Effector memory CD8-positive, alpha-beta T cell (primary cell): ENCODE results near the gene UCP3.

Source experiments
- ATAC-seq: fragments of 150-1000 bp; cut with Tn5 transposase; replicated peaks from 2 replicates; pipeline ENCODE4 v1.10.0; 2021; ENCODE audit warnings: mild to moderate bottlenecking, moderate library complexity
- DNase-seq, 3 experiments: peaks; one replicate each; pipeline ENCODE4 v3.0.0; 2021
- H3K27ac Mint-ChIP-seq, 2 donors: one replicate each; pipeline ENCODE4 v1.8.0; 2022; ENCODE audit warnings: mild to moderate bottlenecking in 2 of 2, mixed read lengths in 2 of 2, moderate library complexity in 2 of 2
- H3K27me3 Mint-ChIP-seq, 2 donors: one replicate each; pipeline ENCODE4 v1.8.0; 2022; ENCODE audit warnings: mixed read lengths in 2 of 2
- H3K36me3 Mint-ChIP-seq: one replicate; pipeline ENCODE4 v1.8.0; 2022; ENCODE audit warnings: mild to moderate bottlenecking, moderate library complexity, mixed read lengths; ENCODE audit not compliant: insufficient read depth
- H3K4me1 Mint-ChIP-seq, 2 donors: one replicate each; pipeline ENCODE4 v1.8.0; 2022; ENCODE audit warnings: low read depth in 2 of 2, mixed read lengths in 2 of 2
- H3K4me3 Mint-ChIP-seq, 2 donors: one replicate each; pipeline ENCODE4 v1.8.0; 2022; ENCODE audit warnings: mild to moderate bottlenecking in 2 of 2, mixed read lengths in 2 of 2, moderate library complexity in 2 of 2
- H3K9me3 Mint-ChIP-seq, 2 donors: one replicate each; pipeline ENCODE4 v1.8.0; 2022; ENCODE audit warnings: mixed read lengths in 2 of 2

Gene UCP3

GRCh38 chr11:73972620-73973449 lies 36.0 kb downstream of the UCP3 start:
- Mint-ChIP-seq H3K4me3 (peak overlapping the region; percentile 56 to 92), H3K4me1 (peaks cover 84 to 86% of the 10 kb centered on the region in 2 donors), H3K27me3 (no peaks in the 10 kb centered on the region), H3K9me3 (no peaks in the 10 kb centered on the region), H3K36me3 (peaks cover 99% of the 10 kb centered on the region), H3K27ac (peak overlapping the region; percentile 94 to 98)
- DNase-seq, result no peak
- no peak for ATAC-seq

DNA sequence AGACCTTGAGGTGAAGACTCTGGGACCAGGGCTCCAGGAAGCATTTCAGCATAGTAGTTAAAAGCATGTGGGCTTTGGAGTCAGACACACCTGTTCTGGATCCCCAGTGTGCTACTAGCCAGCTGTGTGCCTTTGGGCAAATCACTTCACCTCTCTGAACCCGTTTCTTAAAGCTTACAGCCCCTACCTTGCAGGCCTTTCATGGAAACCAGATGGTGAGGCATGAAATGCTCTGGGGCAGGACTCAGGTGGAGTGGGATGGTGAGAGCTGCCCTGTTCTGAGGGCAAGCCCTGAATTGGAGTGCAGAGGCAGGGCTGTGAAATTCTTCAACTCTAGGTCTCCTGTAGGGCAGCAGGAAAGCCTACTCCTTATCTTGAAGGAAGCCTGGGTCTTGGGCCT lies 36.7 kb downstream of the UCP3 start:
- peaks cover 79 to 81% of the 10 kb centered on the region in 2 donors for H3K4me1 Mint-ChIP-seq
- H3K36me3 Mint-ChIP-seq, result peaks cover 96% of the 10 kb centered on the region
- H3K27ac Mint-ChIP-seq, result peak overlapping the region; percentile 94 to 98
- DNase-seq, result no peak
- no peaks in the 10 kb centered on the region for H3K9me3 Mint-ChIP-seq
- no peaks in the 10 kb centered on the region for H3K27me3 Mint-ChIP-seq
- ATAC-seq, result no peak
- peak overlapping the region; percentile 12 to 92 for H3K4me3 Mint-ChIP-seq

DNA sequence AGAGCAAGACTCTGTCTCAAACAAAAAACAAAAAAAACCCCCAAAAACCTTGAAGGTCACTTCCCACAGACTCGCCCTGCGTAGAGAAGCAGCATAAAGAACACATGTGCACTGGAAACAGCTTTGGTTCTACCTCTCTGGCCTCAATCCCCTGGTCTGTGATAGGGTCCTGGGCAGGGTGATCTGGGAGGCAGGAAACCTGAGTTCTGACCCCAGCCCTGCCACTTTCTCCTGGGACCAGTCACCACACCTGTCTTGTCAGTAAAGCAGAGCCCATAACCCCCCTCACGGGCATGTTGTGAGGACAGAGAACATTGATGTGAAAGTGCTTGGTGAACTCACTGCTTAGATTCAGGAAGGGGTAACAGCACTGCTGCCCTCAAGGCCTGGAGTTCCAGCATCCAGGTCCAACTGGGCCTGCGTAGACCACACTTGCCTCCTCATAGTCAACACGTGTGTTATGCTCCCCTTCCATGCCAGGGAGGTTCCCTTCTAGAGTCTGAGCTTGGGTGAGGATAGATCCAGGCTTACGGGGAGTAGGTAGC lies 37.6 kb downstream of the UCP3 start:
- Mint-ChIP-seq H3K27ac (peak overlapping the region; percentile 94 to 98), H3K9me3 (no peaks in the 10 kb centered on the region), H3K4me1 (peaks cover 70 to 74% of the 10 kb centered on the region in 2 donors), H3K4me3 (peak overlapping the region; percentile 8 to 92), H3K27me3 (no peaks in the 10 kb centered on the region), H3K36me3 (peaks cover 86% of the 10 kb centered on the region)
- DNase-seq, result no peak
- no peak for ATAC-seq

- ATAC-seq (peak; percentile 61), DNase-seq (peak; percentile 55 to 61 (median 56))
- Mint-ChIP-seq H3K9me3 (no peaks in the 10 kb centered on the region), H3K27me3 (no peaks in the 10 kb centered on the region), H3K4me1 (peaks cover 63 to 65% of the 10 kb centered on the region in 2 donors), H3K4me3 (peak overlapping the region; percentile 47 to 92), H3K27ac (peak overlapping the region; percentile 94 to 98), H3K36me3 (peaks cover 76% of the 10 kb centered on the region)
These were observed 38.7 kb downstream of the UCP3 start for GRCh38 chr11:73969991-73970800.

DNA sequence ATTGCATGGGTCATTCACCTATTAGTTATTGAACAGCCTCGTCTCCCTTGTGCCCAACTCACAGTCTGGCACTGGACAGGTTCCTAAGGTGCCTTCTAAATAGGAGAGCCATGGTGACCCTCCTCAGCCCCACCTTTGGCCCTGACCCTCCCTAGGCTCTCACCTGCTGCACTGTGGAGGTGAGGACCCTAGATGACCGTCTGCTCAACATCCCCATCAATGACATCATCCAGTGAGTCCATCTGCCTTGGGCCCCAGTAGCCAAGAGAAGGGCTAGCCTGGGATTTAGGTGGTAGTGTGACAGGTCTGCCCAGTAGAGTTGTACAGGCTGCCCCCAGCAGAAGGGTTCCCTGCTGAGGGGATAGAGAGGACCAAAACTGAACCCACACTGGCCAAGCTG lies 39.8 kb downstream of the UCP3 start:
- H3K27me3 Mint-ChIP-seq, result no peaks in the 10 kb centered on the region
- no peaks in the 10 kb centered on the region for H3K9me3 Mint-ChIP-seq
- H3K4me1 Mint-ChIP-seq, result peaks cover 57 to 65% of the 10 kb centered on the region in 2 donors
- peaks cover 65% of the 10 kb centered on the region for H3K36me3 Mint-ChIP-seq
- DNase-seq (no peak), ATAC-seq (no peak)
- peak overlapping the region; percentile 94 to 98 for H3K27ac Mint-ChIP-seq
- H3K4me3 Mint-ChIP-seq, result peak overlapping the region; percentile 47 to 92

DNA sequence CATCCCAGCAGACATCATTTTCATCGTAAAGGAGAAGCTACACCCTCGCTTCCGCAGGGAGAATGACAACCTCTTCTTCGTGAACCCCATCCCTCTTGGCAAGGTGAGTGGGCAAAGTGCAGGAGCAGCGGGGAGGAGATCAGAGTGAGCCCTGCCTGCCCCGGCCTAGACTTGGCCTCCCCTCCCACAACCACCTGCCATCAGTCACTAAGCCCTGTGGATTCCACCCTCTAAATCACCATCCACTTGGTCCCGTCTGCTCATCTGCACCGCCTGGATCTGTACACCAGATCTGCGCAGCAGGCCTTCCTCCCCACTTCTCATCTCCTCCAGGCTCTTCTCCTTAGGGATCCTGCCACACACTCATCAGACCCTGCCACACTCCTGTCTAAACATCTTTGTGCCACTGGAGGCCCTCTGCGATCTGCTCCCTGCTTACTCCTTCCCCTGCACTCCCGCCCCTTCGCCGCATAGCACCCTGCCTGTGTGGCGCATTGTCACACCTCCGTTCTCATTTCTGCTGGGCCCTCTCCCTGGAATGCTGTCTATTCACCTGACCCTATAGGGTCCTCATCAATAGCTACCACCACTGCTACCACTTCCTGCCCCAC lies 40.4 kb downstream of the UCP3 start:
- H3K4me1 Mint-ChIP-seq, result peaks cover 55 to 63% of the 10 kb centered on the region in 2 donors
- H3K27me3 Mint-ChIP-seq, result no peaks in the 10 kb centered on the region
- H3K9me3 Mint-ChIP-seq, result no peaks in the 10 kb centered on the region
- peak overlapping the region; percentile 47 to 92 for H3K4me3 Mint-ChIP-seq
- no peak for DNase-seq
- no peak for ATAC-seq
- peaks cover 58% of the 10 kb centered on the region for H3K36me3 Mint-ChIP-seq
- peak overlapping the region; percentile 94 to 98 for H3K27ac Mint-ChIP-seq

- Mint-ChIP-seq H3K27ac (peak overlapping the region; percentile 26 to 54), H3K27me3 (no peaks in the 10 kb centered on the region), H3K36me3 (peaks cover 32% of the 10 kb centered on the region), H3K4me3 (no peak overlapping the region), H3K9me3 (no peaks in the 10 kb centered on the region), H3K4me1 (peaks cover 32 to 40% of the 10 kb centered on the region in 2 donors)
- no peak for DNase-seq
- no peak for ATAC-seq
These were observed 43.1 kb downstream of the UCP3 start for GRCh38 chr11:73965764-73966121.

GRCh38 chr11:73965076-73965763 lies 43.7 kb downstream of the UCP3 start:
- Mint-ChIP-seq H3K4me1 (peaks cover 29 to 38% of the 10 kb centered on the region in 2 donors), H3K27ac (peak overlapping the region; percentile 26 to 67), H3K4me3 (peak overlapping the region in 1 of 2 donors; percentile 67), H3K27me3 (no peaks in the 10 kb centered on the region), H3K9me3 (no peaks in the 10 kb centered on the region), H3K36me3 (peaks cover 27% of the 10 kb centered on the region)
- DNase-seq, result no peak
- ATAC-seq, result no peak

DNA sequence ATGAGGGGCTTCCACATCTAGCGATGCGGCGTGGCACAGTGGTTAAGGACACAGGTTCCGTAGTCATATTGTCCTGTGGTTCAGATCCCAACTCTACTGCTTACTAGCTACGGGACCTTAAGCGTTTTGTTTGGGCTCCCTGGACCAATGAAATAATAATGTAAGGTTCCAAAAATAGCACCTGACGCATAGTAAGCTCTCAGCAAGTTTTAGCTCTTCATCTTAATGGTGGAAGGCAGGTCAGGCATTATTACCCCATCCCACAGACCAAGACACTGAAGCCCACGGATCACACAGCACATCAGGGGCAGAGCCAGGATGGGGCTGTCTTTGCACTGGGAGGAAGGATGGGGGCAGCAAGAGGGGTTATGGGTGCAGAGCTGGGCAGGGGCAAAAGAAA lies 45.0 kb downstream of the UCP3 start:
- Mint-ChIP-seq H3K27ac (peak overlapping the region; percentile 67 to 87), H3K27me3 (peaks cover 0 to under 1% of the 10 kb centered on the region in 2 donors), H3K9me3 (no peaks in the 10 kb centered on the region), H3K36me3 (peaks cover 14% of the 10 kb centered on the region), H3K4me3 (peak overlapping the region in 1 of 2 donors; percentile 67), H3K4me1 (peaks cover 16 to 24% of the 10 kb centered on the region in 2 donors)
- no peak for DNase-seq
- ATAC-seq, result no peak

DNA sequence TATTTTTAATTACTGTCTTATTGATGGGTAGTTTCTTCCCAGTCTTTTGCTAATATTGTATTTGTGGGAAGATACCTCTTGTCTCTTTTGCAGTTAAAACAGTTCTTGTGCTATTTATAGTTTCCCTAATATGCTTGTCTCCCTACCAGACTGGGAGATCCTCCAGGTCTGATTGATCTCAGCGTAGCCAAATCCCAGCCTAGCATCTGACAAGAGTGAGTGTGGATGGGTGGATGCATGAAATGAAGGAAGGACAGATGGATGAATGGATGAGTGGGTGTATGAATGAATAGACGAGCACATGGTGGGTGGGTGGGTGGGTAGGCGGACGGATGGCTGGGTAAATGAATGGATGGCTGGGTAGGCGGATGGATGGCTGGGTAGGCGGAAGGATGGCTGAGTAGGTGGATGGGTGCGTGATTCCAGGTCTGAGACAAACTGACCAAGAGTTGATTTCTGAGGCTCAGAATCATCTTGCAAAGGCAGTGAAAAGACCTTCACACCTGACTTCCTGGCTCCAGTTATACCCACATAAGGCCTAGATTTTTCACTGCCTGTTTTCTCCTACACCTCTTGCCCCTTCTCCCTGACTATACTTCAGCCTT lies 46.7 kb downstream of the UCP3 start:
- H3K36me3 Mint-ChIP-seq, result no peaks in the 10 kb centered on the region

GRCh38 chr11:73961321-73961720 lies 47.6 kb downstream of the UCP3 start:
- Mint-ChIP-seq H3K9me3 (no peaks in the 10 kb centered on the region), H3K4me1 (peaks cover 13 to 16% of the 10 kb centered on the region in 2 donors), H3K27me3 (peaks cover 14 to 26% of the 10 kb centered on the region in 2 donors), H3K36me3 (no peaks in the 10 kb centered on the region), H3K27ac (no peak overlapping the region), H3K4me3 (no peak overlapping the region)
- DNase-seq (no peak), ATAC-seq (no peak)

More for the DNA sequence above, 46.7 kb downstream of the UCP3 start:
- ATAC-seq, result no peak
- Mint-ChIP-seq H3K27me3 (peaks cover 7 to 17% of the 10 kb centered on the region in 2 donors), H3K4me1 (peaks cover 13 to 16% of the 10 kb centered on the region in 2 donors), H3K9me3 (no peaks in the 10 kb centered on the region), H3K4me3 (no peak overlapping the region), H3K27ac (no peak overlapping the region)
- DNase-seq, result no peak

GRCh38 chr11:73958521-73959141 lies 50.3 kb downstream of the UCP3 start:
- no peak overlapping the region for H3K4me3 Mint-ChIP-seq
- peaks cover 2 to 4% of the 10 kb centered on the region in 2 donors for H3K4me1 Mint-ChIP-seq
- H3K27me3 Mint-ChIP-seq, result peaks cover 19 to 33% of the 10 kb centered on the region in 2 donors
- ATAC-seq (no peak), DNase-seq (no peak)
- no peaks in the 10 kb centered on the region for H3K9me3 Mint-ChIP-seq
- no peak overlapping the region for H3K27ac Mint-ChIP-seq
- H3K36me3 Mint-ChIP-seq, result no peaks in the 10 kb centered on the region
